ENCODE data around the gene RHBDD1.

The RHBDD1 gene

DNA sequence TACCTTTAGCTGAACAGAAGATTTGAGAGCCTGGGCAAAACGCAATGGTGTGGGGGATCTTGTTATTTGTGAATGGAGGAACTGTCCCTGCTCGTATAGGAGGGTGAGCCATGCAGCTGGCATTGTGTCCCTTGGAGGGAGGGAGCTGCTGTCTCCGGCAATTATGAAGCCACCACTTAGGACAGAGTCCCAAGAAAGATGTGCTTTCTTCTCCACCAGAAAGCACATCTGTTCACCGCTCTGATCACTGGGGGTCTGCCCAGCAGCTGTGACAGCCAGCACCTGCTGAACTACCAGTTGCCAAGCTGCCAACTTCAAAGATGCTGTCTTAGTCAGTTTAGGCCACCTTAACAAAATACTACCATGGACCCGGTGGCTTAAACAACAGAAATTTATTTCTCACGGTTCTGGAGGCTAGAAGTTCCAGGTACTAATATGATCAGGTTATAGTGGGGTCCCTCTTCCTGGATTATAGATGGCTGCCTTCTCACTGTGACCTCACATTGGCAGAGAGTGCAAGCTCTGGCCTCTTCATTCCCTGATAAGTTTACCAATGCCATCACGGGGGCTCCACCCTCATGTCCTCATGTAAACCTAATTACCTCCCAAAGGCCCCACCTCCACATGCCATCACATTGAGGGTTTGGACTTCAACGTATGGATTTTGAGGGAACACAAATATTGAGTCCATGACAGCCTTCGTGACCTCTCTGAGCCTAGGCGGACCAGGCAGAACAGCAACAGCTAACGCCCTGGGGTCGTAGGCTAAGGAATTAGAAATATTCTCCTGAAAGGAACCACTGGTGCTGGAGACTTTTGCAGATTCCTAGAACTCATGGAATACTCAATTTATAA, 148.3 kb downstream of the RHBDD1 start:
- no peak for DNase-seq (ENCODE audit: low spot score)

DNA sequence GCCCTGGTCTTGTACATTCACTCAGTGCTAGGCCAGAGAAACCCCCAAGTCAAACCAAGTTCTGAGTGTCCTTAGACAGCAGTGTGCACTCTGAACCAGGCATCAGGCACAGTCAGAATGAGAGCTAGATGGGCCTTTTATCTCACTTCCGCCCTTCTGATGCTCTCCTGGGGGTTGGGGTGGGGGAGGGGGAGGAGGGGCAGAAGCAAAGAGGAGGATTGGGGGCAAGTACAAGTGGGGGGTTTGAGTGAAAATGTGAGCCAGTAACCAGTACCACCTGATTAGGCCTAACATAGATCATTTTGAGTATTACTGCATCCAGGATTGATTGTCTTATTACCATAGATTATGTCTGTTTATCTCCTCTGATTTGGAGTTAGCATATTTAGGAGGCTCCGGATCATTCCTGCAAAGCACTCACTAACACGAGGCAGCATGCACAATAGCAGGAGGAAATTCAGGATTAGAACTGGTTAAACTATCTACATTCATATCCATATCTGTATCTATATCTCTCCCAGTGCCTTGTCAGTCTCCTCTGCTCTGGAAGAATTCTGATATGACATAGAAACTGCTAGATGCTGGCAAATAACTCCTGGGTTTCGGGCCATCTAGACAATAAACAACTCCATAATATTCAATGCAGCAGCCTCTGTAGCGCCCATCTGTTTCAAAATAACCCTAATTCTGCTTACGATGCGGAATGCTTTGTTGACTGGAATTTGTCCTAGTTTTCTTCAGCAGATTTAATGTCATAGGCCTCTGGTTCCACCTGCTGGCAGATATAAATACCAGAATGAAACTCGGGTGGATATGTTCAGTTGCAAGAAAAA, 149.1 kb downstream of the RHBDD1 start:
- DNase-seq (ENCODE audit: low spot score) = peak; percentile 82

- DNase-seq (ENCODE audit: low spot score) = no peak
These were observed 149.7 kb downstream of the RHBDD1 start for GRCh38 chr2:226985583-226985946.

- DNase-seq (ENCODE audit: low spot score) = no peak
These were observed 155.8 kb downstream of the RHBDD1 start for GRCh38 chr2:226991663-226992062.

DNA sequence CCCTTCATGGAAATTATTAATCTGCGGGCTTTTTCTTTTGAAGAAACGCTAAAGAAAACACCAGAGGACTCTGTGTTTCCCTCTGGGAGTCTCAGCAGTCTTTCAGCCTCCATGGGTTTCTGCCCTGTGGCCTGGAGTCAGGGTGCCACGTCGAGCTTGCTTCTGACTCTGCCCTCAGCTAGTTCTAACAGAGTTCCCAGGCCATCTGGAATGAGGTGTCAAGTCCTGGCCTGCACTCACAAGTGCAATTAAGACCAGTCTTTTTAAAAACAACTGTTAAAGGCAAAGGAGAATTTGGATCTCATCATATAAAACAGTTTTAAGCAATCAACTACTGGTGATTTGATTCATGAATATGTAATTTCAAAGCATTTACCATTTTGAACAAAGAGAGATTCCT, 157.3 kb downstream of the RHBDD1 start:
- no peak for DNase-seq (ENCODE audit: low spot score)

DNA sequence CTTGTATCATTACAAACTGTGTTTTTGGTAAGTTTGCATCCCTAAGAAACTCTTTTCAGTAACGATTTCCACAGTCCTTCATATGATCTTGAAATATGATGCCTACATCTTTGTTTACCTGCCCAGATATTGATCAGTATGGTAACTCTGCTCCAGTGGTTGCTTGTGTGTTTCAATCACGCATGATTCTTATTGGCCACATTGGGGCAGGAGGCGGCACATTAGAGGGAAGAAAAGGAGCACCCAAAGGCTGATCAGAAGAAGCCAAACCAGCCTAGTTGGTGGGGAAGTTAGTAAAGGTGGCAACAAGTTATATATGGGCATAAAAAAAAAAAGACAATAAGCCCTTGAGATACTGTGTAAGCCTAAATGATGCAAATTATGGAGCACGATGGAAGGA, 158.9 kb downstream of the RHBDD1 start:
- no peak for DNase-seq (ENCODE audit: low spot score)

GRCh38 chr2:226995625-226996041, 159.8 kb downstream of the RHBDD1 start:
- DNase-seq (ENCODE audit: low spot score) = no peak

DNA sequence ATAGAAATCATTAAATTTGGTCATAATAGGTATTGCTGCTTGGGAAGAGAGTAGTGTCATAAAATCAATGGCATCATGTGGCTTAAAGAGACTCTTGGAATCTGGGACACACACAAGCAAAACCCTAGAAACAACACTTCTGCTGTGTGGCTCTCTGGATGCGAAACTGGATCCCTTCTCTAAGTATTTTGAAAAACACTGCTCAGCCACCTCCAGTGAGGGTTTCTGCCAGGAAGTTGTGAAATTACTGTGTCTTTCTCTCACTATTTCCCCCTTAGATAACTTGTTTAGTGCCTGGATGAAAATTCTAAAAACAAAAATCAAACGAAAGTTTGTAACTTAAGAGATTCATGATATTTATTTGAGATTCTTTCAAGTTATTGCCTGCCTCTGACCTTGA, 163.8 kb downstream of the RHBDD1 start:
- no peak for DNase-seq (ENCODE audit: low spot score)

- no peak for DNase-seq (ENCODE audit: low spot score)
These were observed 164.3 kb downstream of the RHBDD1 start for GRCh38 chr2:227000123-227000522.

- DNase-seq (ENCODE audit: low spot score) = no peak
These were observed 168.6 kb downstream of the RHBDD1 start for GRCh38 chr2:227004482-227004881.

- no peak for DNase-seq (ENCODE audit: low spot score)
These were observed 170.5 kb downstream of the RHBDD1 start for GRCh38 chr2:227006189-227006897.

DNA sequence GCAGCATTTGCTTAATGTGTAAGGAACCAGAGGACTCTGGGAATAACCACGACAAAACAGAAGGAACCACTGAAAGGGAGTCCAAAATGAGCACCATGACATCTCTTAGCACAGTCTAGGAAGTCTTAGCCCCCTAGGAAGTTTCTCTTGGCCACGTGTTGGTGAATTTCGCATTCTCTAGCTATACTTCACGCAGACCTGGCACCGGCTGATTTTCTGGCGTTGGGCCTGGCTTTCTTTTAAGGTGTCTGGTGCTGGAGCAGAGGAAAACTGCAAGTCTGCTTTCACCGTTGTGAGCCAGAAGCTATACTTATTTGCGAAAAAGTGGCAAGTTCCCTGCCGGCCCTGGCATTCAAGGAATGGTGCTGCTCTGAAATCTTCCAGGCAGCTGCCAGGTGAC, 171.3 kb downstream of the RHBDD1 start:
- DNase-seq (ENCODE audit: low spot score) = no peak

DNA sequence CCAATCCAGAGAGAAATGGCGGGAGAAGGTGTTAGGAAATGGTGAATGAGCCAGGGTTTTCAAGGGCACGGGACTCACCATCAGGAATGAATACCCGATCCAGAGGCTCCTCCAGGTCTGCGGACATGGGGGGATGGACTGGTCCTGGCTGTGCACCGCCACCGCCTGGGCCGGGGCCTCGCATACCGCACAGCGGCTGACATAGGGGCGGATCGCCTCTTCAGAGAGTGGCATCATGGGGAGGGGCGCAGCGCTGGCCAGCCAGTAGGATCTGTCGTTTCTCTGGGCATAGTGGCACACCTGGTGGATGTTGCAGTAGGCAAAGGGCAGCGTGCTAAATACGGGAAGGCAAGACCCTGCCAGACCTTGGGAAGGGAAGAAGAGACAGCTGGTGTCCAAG, 172.1 kb downstream of the RHBDD1 start:
- no peak for DNase-seq (ENCODE audit: low spot score)

GRCh38 chr2:227010433-227010832, 174.6 kb downstream of the RHBDD1 start:
- no peak for DNase-seq (ENCODE audit: low spot score)

DNA sequence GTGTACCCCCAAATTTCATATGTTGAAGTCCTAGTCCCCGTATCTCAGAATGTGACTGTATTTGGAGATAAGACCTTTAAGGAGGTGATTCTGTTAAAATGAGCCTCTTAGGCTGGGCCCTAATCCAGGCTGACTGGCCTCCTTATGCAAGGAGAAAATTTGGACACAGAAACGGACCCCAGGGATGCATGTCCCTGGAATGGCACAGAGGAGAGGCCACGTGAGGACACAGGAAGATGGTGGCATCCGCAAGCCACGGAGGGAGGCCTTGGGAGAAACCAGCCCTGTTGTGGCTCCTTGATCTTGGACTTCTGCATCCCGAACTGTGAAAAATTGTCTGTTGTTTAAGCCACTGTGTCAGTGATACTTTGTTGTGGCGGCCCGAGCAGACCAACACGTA, 177.5 kb downstream of the RHBDD1 start:
- no peak for DNase-seq (ENCODE audit: low spot score)

DNA sequence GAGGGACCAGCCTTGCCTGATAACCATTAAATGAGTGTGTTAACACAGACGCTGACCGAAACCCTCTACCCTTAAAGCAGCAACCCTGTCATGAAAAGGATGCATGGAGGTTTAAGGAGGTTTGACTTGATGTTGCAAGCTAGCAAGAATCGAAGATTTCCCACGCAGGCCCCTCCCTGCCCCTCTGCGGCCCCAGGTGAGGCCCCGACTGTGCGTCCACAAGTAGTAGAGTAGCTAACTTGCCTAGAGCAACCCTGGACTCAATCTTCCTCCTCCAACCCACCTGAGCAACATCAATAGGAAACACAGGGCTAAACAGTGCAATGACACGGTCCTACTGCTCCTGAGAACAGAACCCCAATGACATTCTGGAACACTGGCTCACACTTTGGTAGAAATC, 178.0 kb downstream of the RHBDD1 start:
- DNase-seq (ENCODE audit: low spot score) = no peak

DNA sequence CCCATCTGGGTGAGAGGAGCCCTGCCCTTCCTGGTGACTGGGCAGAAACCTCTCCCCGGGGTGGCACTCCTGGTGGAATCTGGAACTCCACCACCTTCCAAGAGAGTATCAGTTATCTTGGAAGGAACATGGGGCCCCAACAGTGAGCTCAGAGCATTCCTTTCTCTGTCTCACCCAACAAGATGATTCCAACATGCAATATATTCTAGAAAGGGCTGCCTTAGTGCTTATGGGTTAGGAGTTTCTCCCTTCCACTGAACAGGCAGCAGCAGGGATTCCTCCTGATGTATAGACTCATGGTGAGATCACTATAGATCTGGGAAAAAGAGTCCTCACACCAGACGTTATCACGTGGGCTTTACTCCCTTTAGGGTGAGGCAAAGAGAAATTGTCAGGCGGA, 181.0 kb downstream of the RHBDD1 start:
- DNase-seq (ENCODE audit: low spot score) = no peak

- no peak for DNase-seq (ENCODE audit: low spot score)
These were observed 184.6 kb downstream of the RHBDD1 start for GRCh38 chr2:227020416-227020815.

GRCh38 chr2:227022608-227023007, 186.8 kb downstream of the RHBDD1 start:
- no peak for DNase-seq (ENCODE audit: low spot score)

DNA sequence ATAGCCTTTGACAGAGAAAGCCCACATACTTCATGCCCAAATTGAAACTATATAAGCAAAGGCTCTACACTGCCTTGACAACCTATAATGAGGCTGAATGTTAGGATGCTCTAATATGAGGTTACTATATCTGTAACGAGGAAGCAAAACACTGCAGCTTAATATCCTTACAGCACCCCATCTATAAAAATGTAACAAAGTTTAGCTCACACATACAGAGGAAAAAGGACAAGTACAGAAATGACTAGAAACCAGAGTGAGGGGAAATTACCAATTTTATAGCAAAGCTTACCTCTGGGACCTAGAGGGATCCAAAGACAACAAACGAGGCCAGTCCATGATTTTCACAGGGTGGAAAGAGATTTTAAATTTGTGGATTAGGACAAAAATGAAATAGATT, 189.7 kb downstream of the RHBDD1 start:
- DNase-seq (ENCODE audit: low spot score) = no peak

DNA sequence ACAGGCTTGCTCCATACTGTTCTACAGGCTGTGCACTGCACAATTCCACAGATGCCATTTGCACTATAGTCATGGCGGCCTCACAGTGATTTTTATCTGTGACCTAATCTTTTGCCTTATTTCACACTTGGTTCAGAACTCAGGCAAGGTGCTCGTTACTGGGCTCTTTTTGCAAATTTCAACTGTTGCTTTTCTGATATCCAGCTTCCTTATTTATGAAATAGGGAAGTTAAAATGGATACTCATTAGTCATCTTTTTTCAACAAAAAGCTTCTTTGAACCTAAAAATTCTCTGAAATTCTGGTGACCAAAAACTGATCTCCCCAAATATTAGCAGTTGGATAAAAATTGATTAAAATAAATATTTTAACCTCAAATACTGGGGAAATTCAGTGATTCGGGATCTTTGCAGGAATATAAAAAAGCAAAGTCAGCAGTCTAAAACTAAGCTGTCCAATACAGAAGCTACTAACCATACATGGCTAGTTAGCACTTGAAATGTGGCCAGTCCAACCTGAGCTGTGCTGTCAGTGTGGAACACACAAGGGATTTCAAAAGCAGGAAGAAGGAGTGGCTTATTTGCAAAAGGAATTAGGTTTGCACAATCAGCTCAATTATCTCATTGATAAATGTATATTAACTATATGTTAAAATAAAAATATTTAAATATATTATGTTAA, 193.7 kb downstream of the RHBDD1 start:
- DNase-seq (ENCODE audit: low spot score) = no peak

- DNase-seq (ENCODE audit: low spot score) = no peak
These were observed 194.9 kb downstream of the RHBDD1 start for GRCh38 chr2:227030789-227031188.

Measured in AG08395 (cell line).